Mesendoderm (in vitro differentiated cells): ENCODE results near the gene MBNL1.

Experiments
- DNase-seq: peaks from one replicate; pipeline ENCODE4 v3.0.0; 2013
- H2AK5ac ChIP-seq: 2 replicates; pipeline ENCODE4 v1.6.1; 2013; ENCODE audit warnings: low read length, inconsistent platforms
- H2BK120ac ChIP-seq: 2 replicates; pipeline ENCODE4 v1.6.1; 2013; ENCODE audit warnings: low read depth, mild to moderate bottlenecking, low read length, moderate library complexity, mixed read lengths
- H2BK15ac ChIP-seq: replicated peaks from 2 replicates; pipeline ENCODE4 v1.6.1; 2013; ENCODE audit warnings: low read depth, mild to moderate bottlenecking, moderate library complexity
- H2BK5ac ChIP-seq: 2 replicates; pipeline ENCODE4 v1.6.1; 2013; ENCODE audit warnings: low read length, inconsistent platforms
- H3K18ac ChIP-seq: 2 replicates; pipeline ENCODE4 v1.6.1; 2013; ENCODE audit warnings: mild to moderate bottlenecking, low read length, mixed read lengths
- H3K23ac ChIP-seq: one replicate; pipeline ENCODE4 v1.6.1; 2013; ENCODE audit warnings: low read length
- H3K27ac ChIP-seq: 2 replicates; pipeline ENCODE4 v1.5.1; 2013; ENCODE audit warnings: low read depth, mild to moderate bottlenecking, inconsistent platforms, low read length, moderate library complexity
- H3K27me3 ChIP-seq: 2 replicates; pipeline ENCODE4 v1.6.1; 2013; ENCODE audit warnings: low read length, control low read depth, mild to moderate bottlenecking, inconsistent platforms; ENCODE audit not compliant: insufficient read depth, poor library complexity
- H3K36me3 ChIP-seq: 2 replicates; pipeline ENCODE4 v1.6.1; 2013; ENCODE audit warnings: low read length, inconsistent platforms; ENCODE audit not compliant: control insufficient read depth, insufficient read depth
- H3K4ac ChIP-seq: one replicate; pipeline ENCODE4 v1.6.1; 2013; ENCODE audit warnings: low read depth, mild to moderate bottlenecking, low read length, moderate library complexity
- H3K4me1 ChIP-seq: 2 replicates; pipeline ENCODE4 v1.6.1; 2013; ENCODE audit warnings: low read depth, low read length, inconsistent platforms; ENCODE audit not compliant: control insufficient read depth
- H3K4me2 ChIP-seq: 2 replicates; pipeline ENCODE4 v1.6.1; 2013; ENCODE audit warnings: low read length
- H3K4me3 ChIP-seq: 2 replicates; pipeline ENCODE4 v1.5.1; 2013; ENCODE audit warnings: mild to moderate bottlenecking, low read length
- H3K56ac ChIP-seq: one replicate; pipeline ENCODE4 v1.6.1; 2013; ENCODE audit warnings: low read length
- H3K79me1 ChIP-seq: 2 replicates; pipeline ENCODE4 v1.6.1; 2013; ENCODE audit warnings: low read length, inconsistent platforms
- H3K79me2 ChIP-seq: 2 replicates; pipeline ENCODE4 v1.6.1; 2013; ENCODE audit warnings: mild to moderate bottlenecking, low read length; ENCODE audit not compliant: control insufficient read depth, insufficient read depth
- H3K9ac ChIP-seq: 2 replicates; pipeline ENCODE4 v1.6.1; 2013; ENCODE audit warnings: low read length, inconsistent platforms
- H4K5ac ChIP-seq: one replicate; pipeline ENCODE4 v1.6.1; 2013; ENCODE audit warnings: low read length
- H4K8ac ChIP-seq: one replicate; pipeline ENCODE4 v1.6.1; 2013; ENCODE audit warnings: low read depth, mild to moderate bottlenecking, control low read depth, low read length, moderate library complexity
- WGBS: extraction: QIAGEN DNeasy Blood & Tissue Kit; methylation state at CpG from one replicate; pipeline ENCODE4 v1.1.7; 2013; ENCODE audit warnings: low lambda C conversion rate, missing lambda C conversion rate; ENCODE audit not compliant: insufficient coverage; ENCODE audit errors: extremely low coverage; 5-methylcytosine and 5-hydroxymethylcytosine counted together

MBNL1 gene

DNA sequence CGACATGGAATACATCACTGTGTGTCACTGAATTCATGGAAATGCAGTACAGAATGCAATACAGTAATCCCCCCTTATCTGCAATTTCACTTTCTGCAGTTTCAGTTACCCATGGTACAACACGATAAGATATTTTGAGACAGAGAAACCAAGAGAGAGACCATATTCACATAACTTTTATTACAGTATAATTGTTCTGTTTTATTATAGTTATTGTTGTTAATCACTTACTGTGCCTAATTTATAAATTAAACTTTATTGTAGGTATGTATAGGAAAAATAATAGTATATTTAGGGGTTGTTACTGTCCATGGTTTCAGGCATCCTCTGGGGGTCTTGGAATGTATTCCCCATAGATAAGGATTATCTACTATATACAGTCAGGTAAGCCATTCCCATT lies 61.8 kb downstream of the MBNL1 start:
- Histone ChIP-seq H3K18ac (no peak overlapping the region), H3K27ac (no peak overlapping the region)
- WGBS: no CpG with 5 or more reads among the region's 2 CpGs

DNA sequence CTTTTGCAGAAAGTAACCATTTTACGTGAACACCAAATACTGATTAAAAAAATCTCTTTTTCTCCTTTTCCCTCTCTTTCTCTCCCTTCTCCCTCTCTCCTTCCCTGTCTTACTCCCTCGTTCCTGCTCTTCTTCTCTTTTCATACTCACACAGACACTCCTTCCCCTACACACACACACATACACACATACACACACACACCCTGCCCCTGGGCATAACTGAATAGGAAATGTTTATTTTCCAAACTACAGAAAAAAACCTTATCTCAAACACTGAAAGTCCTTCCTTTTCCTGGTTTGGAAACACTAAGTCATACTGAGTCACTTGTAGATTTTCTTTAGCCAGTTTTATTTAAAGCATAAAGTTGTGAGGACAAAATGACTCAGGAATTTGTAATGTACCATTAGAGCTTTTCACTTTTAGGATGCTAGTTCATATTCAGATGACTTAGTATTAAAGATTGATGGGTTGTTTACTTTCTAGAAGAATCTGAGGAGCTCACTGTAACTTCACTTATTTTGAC lies 62.4 kb downstream of the MBNL1 start:
- H2AK5ac ChIP-seq: no peak overlapping the region
- H3K79me2 ChIP-seq: no peaks in the 10 kb centered on the region
- H2BK120ac ChIP-seq: no peak overlapping the region
- no peak overlapping the region for H3K56ac ChIP-seq
- WGBS: no CpG with 5 or more reads among the region's 2 CpGs
- no peak overlapping the region for H2BK15ac ChIP-seq
- H3K18ac ChIP-seq: no peak overlapping the region
- no peak overlapping the region for H3K4ac ChIP-seq
- no peak for DNase-seq
- H3K9ac ChIP-seq: no peak overlapping the region
- H3K36me3 ChIP-seq: no peaks in the 10 kb centered on the region
- H3K4me2 ChIP-seq: no peak overlapping the region
- H3K79me1 ChIP-seq: no peaks in the 10 kb centered on the region
- no peaks in the 10 kb centered on the region for H3K27me3 ChIP-seq
- no peak overlapping the region for H2BK5ac ChIP-seq
- H3K4me3 ChIP-seq: no peak overlapping the region
- no peak overlapping the region for H4K5ac ChIP-seq
- H4K8ac ChIP-seq: no peak overlapping the region
- no peaks in the 10 kb centered on the region for H3K4me1 ChIP-seq
- H3K27ac ChIP-seq: no peak overlapping the region
- no peak overlapping the region for H3K23ac ChIP-seq

More for the DNA sequence above, 61.8 kb downstream of the MBNL1 start:
- Histone ChIP-seq H2AK5ac (no peak overlapping the region), H4K8ac (no peak overlapping the region), H3K56ac (no peak overlapping the region), H3K4ac (no peak overlapping the region), H2BK5ac (no peak overlapping the region), H3K36me3 (no peaks in the 10 kb centered on the region), H2BK15ac (no peak overlapping the region), H3K4me1 (no peaks in the 10 kb centered on the region), H3K79me1 (no peaks in the 10 kb centered on the region), H3K4me2 (no peak overlapping the region), H3K4me3 (no peak overlapping the region), H4K5ac (no peak overlapping the region), H3K27me3 (no peaks in the 10 kb centered on the region), H3K79me2 (no peaks in the 10 kb centered on the region), H2BK120ac (no peak overlapping the region), H3K9ac (no peak overlapping the region), H3K23ac (no peak overlapping the region)
- no peak for DNase-seq

DNA sequence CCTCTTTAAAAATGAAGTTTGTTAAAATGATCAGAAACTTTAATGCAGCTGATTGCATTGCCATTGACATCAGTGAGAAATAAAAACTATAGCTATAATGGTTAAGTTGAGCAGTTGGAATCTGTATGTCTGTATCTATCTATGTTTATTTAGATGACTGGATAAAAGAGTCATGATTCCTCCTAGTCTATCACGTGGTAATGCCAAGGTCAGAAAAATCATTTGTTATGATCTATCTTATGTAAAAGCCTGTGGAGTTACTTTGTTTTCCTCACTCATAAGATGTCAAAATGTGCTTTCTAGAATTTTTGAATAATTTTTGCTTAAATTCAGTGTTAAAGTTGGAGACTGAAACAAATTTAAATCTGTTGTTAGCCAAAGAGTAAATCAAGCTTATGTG lies 63.3 kb downstream of the MBNL1 start:
- Histone ChIP-seq H2BK5ac (no peak overlapping the region), H3K27ac (no peak overlapping the region), H3K4ac (no peak overlapping the region), H3K4me1 (no peaks in the 10 kb centered on the region), H4K8ac (no peak overlapping the region), H3K4me2 (no peak overlapping the region), H3K9ac (no peak overlapping the region), H2BK120ac (no peak overlapping the region), H3K56ac (no peak overlapping the region), H3K18ac (no peak overlapping the region), H3K23ac (no peak overlapping the region), H4K5ac (no peak overlapping the region), H3K79me1 (no peaks in the 10 kb centered on the region), H3K36me3 (no peaks in the 10 kb centered on the region), H2AK5ac (no peak overlapping the region), H2BK15ac (no peak overlapping the region), H3K27me3 (no peaks in the 10 kb centered on the region), H3K79me2 (no peaks in the 10 kb centered on the region), H3K4me3 (no peak overlapping the region)
- no CpG with 5 or more reads among the region's 1 CpG for WGBS
- no peak for DNase-seq

GRCh38 chr3:152333928-152334327 lies 65.2 kb downstream of the MBNL1 start:
- H3K18ac ChIP-seq: no peak overlapping the region
- no peak overlapping the region for H2BK15ac ChIP-seq
- H3K36me3 ChIP-seq: no peaks in the 10 kb centered on the region
- H3K79me2 ChIP-seq: no peaks in the 10 kb centered on the region
- no peaks in the 10 kb centered on the region for H3K4me1 ChIP-seq
- no peak overlapping the region for H3K56ac ChIP-seq
- no peaks in the 10 kb centered on the region for H3K27me3 ChIP-seq
- no peak for DNase-seq
- no peak overlapping the region for H4K5ac ChIP-seq
- H4K8ac ChIP-seq: no peak overlapping the region
- no peak overlapping the region for H3K9ac ChIP-seq
- no peak overlapping the region for H2BK120ac ChIP-seq
- H2BK5ac ChIP-seq: no peak overlapping the region
- H2AK5ac ChIP-seq: no peak overlapping the region
- no peak overlapping the region for H3K23ac ChIP-seq
- no peaks in the 10 kb centered on the region for H3K79me1 ChIP-seq
- no peak overlapping the region for H3K27ac ChIP-seq
- no CpG with 5 or more reads among the region's 1 CpG for WGBS
- H3K4me2 ChIP-seq: no peak overlapping the region
- no peak overlapping the region for H3K4me3 ChIP-seq
- no peak overlapping the region for H3K4ac ChIP-seq

DNA sequence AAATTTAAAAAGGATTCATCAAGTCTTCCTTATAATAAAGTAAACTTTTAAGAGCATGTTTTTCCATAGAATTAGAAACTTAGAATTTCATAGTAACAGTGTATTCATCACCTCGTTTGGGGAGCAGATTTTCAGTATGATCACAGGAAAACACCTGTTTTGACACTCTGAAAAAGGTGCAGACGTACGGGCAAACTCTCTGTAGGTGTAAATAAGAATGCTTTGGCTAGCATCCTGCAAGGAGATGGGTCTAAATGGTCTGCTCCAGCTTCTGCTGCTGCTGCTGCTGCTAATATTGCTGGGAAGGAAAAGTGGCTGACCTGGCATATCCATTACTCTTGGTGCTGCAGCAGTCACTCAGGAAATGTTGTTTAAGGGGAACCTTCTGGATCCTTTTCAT lies 66.0 kb downstream of the MBNL1 start:
- no CpG with 5 or more reads among the region's 3 CpGs for WGBS
- H4K5ac ChIP-seq: no peak overlapping the region
- H3K79me2 ChIP-seq: no peaks in the 10 kb centered on the region

DNA sequence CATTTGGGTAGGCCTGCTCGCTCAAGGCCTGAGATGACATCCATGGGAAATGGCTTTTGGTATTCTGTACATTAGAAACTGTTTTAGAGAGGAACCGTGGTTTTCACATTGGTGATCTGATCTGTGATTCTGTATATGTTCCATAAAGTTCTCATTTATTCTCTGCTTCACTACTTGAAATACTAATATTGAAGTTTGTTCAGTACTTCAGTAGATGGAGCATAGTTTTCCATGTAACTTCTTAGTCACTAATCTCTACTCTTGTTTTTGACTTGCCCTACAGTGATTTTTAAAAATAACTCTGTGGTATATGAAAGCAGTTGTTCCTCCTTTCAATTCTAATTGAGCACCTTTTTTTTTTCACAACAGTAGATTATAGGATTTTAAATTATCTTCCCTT lies 66.5 kb downstream of the MBNL1 start:
- no peak overlapping the region for H3K23ac ChIP-seq
- H2BK5ac ChIP-seq: no peak overlapping the region
- no peak overlapping the region for H3K4me2 ChIP-seq
- no peak overlapping the region for H4K5ac ChIP-seq
- no peak overlapping the region for H2BK15ac ChIP-seq
- H3K27me3 ChIP-seq: no peaks in the 10 kb centered on the region
- no peaks in the 10 kb centered on the region for H3K79me1 ChIP-seq
- no peaks in the 10 kb centered on the region for H3K36me3 ChIP-seq
- no peak overlapping the region for H4K8ac ChIP-seq
- H3K79me2 ChIP-seq: no peaks in the 10 kb centered on the region
- no peak overlapping the region for H2AK5ac ChIP-seq
- WGBS: no CpG with 5 or more reads among the region's 2 CpGs
- H3K4ac ChIP-seq: no peak overlapping the region
- no peak overlapping the region for H3K27ac ChIP-seq
- no peaks in the 10 kb centered on the region for H3K4me1 ChIP-seq
- no peak overlapping the region for H2BK120ac ChIP-seq
- no peak overlapping the region for H3K56ac ChIP-seq
- DNase-seq: no peak
- H3K18ac ChIP-seq: no peak overlapping the region
- no peak overlapping the region for H3K9ac ChIP-seq
- H3K4me3 ChIP-seq: no peak overlapping the region

More for the DNA sequence above, 66.0 kb downstream of the MBNL1 start:
- H2BK15ac ChIP-seq: no peak overlapping the region
- H3K27ac ChIP-seq: no peak overlapping the region
- no peak overlapping the region for H3K23ac ChIP-seq
- no peak overlapping the region for H3K18ac ChIP-seq
- H3K4me2 ChIP-seq: no peak overlapping the region
- no peak overlapping the region for H2AK5ac ChIP-seq
- DNase-seq: no peak
- no peak overlapping the region for H3K9ac ChIP-seq
- H3K4me3 ChIP-seq: no peak overlapping the region
- no peaks in the 10 kb centered on the region for H3K36me3 ChIP-seq
- H3K56ac ChIP-seq: no peak overlapping the region
- H3K79me1 ChIP-seq: no peaks in the 10 kb centered on the region
- no peak overlapping the region for H2BK120ac ChIP-seq
- no peaks in the 10 kb centered on the region for H3K4me1 ChIP-seq
- no peak overlapping the region for H2BK5ac ChIP-seq
- H3K4ac ChIP-seq: no peak overlapping the region
- no peaks in the 10 kb centered on the region for H3K27me3 ChIP-seq
- no peak overlapping the region for H4K8ac ChIP-seq
